Myocyte (in vitro differentiated cells): ENCODE data around the gene ALMS1. TPM values are rescaled to one million over a fixed set of nuclear protein-coding genes. Genes with fewer than 3 reads are reported as not detected.

Experiments
- total RNA-seq: library from RNA; depleted of rRNA; stranded (reverse); fragments of >200 nt; gene quantifications from 2 replicates; pipeline ENCODE4 v1.2.3, GENCODE V29; 2014

The ALMS1 gene
- total RNA-seq, 1 donor from 2014 or later, result 18.4 TPM

Other genes starting within 250 kb of the ALMS1 start
- not detected in 2 replicates for gene NOTO, start 183.3 kb upstream of the ALMS1 start, total RNA-seq
- gene SMYD5, start 171.6 kb upstream of the ALMS1 start, total RNA-seq, result 18.9 and 20.0 TPM in 2 replicates
- gene PRADC1, start 152.6 kb upstream of the ALMS1 start, total RNA-seq, result 101 and 102 TPM in 2 replicates
- gene CCT7, start 151.5 kb upstream of the ALMS1 start, total RNA-seq, result 425 and 436 TPM in 2 replicates
- 2.6 and 7.3 TPM in 2 replicates for gene FBXO41, start 101.4 kb upstream of the ALMS1 start, total RNA-seq
- not detected in 2 replicates for gene EGR4, start 92.3 kb upstream of the ALMS1 start, total RNA-seq